ENCODE measurements around the gene SRP14.
"Not testable (repeated sequence)": the region's sequence is repeated elsewhere in the genome, so short reads cannot be mapped to it uniquely, and the experiment has no call there.

SRP14 gene

DNA sequence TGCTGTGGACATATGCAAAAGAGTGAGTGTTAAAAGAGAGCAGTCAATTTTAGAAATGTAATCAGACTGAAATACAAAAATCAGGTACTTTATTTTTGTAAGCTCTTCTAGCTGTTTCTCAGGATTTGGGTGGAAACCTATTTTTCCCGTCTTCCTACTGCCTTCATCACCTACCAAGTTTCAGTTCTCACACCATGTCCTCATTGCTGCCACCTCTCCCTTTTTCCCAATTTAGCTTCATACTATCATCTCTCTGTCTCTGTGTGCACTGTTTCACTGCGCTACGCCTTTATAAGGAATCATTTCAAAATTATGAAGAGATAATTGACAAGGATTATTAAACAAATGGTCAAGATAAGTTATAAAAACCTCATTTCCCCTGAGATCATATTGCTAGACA is 7.7 kb downstream of the SRP14 start:
- no peak for DNase-seq (ENCODE audit: low read depth)
- TF ChIP-seq, protein P1, sequence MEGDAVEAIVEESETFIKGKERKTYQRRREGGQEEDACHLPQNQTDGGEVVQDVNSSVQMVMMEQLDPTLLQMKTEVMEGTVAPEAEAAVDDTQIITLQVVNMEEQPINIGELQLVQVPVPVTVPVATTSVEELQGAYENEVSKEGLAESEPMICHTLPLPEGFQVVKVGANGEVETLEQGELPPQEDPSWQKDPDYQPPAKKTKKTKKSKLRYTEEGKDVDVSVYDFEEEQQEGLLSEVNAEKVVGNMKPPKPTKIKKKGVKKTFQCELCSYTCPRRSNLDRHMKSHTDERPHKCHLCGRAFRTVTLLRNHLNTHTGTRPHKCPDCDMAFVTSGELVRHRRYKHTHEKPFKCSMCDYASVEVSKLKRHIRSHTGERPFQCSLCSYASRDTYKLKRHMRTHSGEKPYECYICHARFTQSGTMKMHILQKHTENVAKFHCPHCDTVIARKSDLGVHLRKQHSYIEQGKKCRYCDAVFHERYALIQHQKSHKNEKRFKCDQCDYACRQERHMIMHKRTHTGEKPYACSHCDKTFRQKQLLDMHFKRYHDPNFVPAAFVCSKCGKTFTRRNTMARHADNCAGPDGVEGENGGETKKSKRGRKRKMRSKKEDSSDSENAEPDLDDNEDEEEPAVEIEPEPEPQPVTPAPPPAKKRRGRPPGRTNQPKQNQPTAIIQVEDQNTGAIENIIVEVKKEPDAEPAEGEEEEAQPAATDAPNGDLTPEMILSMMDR (IDR thresholded peaks at IDR 0.05; ENCODE audit: low read depth, low read length, missing control alignments), result no peak

DNA sequence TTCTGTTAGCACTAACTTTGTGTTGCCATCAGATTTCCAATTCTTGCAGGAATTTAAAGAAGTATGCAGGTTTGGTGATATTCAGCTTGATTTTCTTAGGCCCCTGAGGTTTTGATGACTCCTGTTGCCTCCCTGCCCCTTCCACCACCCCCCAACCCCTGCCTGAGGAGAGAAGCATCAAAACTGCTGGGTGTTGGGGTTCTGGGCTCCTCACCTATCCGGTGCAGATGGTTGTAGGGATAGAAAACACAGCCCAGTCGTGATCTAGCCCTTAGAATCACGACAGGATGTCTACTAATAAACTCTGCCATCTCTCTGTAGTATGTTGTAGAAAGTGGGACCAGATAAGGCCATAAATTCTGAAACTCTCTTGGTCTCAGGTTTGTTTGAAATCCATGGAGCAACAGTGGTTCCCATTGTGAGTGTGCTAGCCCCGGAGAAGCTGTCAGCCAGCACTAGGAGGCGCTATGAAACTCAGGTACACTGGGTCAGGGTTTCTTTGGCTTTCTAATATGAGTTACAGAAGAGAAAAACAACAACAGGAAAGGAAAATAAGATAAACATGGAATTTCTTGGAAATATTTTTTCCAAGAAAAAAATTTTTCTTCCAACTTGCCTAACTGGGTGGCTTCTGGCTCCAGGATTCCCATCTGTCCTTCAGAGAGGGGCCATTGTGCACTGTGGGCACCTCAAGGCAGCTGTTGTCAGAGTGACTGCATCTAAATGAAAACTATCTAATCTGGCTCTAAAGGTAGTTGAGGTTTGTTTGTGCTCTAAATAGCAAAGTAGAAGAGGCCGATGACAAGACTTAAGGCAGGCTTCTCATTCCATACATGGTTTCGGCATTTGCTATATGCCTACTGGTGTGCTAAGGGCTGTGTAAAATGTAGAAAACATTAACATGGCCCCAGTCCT is 8.7 kb downstream of the SRP14 start:
- TF ChIP-seq, protein P1 (IDR thresholded peaks at IDR 0.05; ENCODE audit: low read depth, low read length, missing control alignments), result peak; percentile 61
- no peak overlapping the region for H3K4me3 ChIP-seq (ENCODE audit: low read depth, low read length)
- no peak for DNase-seq (ENCODE audit: low read depth)

More for the DNA sequence above, 7.7 kb downstream of the SRP14 start:
- H3K4me3 ChIP-seq (ENCODE audit: low read depth, low read length), result no peak overlapping the region

GRCh38 chr15:40028853-40029252 is 10.1 kb downstream of the SRP14 start:
- TF ChIP-seq, protein P1 (IDR thresholded peaks at IDR 0.05; ENCODE audit: low read depth, low read length, missing control alignments), result no peak
- no peak overlapping the region for H3K4me3 ChIP-seq (ENCODE audit: low read depth, low read length)
- DNase-seq (ENCODE audit: low read depth), result no peak

DNA sequence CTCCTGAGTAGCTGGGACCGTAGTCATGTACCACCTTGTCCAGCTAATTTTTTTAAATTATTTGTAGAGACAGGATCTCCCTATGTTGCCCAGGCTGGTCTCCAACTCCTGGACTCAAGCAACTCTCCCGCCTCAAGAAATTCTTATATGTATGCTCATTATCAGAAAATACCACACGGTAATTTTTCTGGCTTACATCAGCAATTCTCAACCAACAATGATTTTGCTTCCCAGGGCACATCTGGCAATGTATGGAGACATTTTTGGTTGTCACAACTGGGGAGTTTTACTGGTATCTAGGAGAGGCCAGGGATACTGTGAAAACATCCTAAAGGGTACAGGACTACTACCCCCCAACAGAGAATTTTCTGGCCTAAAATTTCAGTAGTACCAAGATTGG is 10.8 kb downstream of the SRP14 start:
- TF ChIP-seq, protein P1 (IDR thresholded peaks at IDR 0.05; ENCODE audit: low read depth, low read length, missing control alignments), result no peak
- no peak overlapping the region for H3K4me3 ChIP-seq (ENCODE audit: low read depth, low read length)
- DNase-seq (ENCODE audit: low read depth), result no peak

- H3K4me3 ChIP-seq (ENCODE audit: low read depth, low read length), result no peak overlapping the region
- no peak for DNase-seq (ENCODE audit: low read depth)
- TF ChIP-seq, protein P1 (IDR thresholded peaks at IDR 0.05; ENCODE audit: low read depth, low read length, missing control alignments), result no peak
Measured at GRCh38 chr15:40016224-40016865, 22.6 kb downstream of the SRP14 start.

- H3K4me3 ChIP-seq (ENCODE audit: low read depth, low read length), result no peak overlapping the region
- TF ChIP-seq, protein P1 (IDR thresholded peaks at IDR 0.05; ENCODE audit: low read depth, low read length, missing control alignments), result no peak
- DNase-seq (ENCODE audit: low read depth), result no peak
Measured at GRCh38 chr15:40014390-40014789, 24.6 kb downstream of the SRP14 start.

GRCh38 chr15:40013372-40013771 is 25.6 kb downstream of the SRP14 start:
- not testable (repeated sequence) for DNase-seq (ENCODE audit: low read depth); H3K4me3 ChIP-seq (ENCODE audit: low read depth, low read length)
